Neural crest cell (in vitro differentiated cells): ENCODE results near the gene SPRED3. TPM values are rescaled to one million over a fixed set of nuclear protein-coding genes. Genes with fewer than 3 reads are reported as not detected.

Source experiments
- DNase-seq: peaks from one replicate; pipeline ENCODE4 v3.0.0; 2021; ENCODE audit warnings: low read depth, mixed read lengths, low spot score
- H3K27ac Mint-ChIP-seq: one replicate; pipeline ENCODE4 v1.8.0; 2021; ENCODE audit warnings: mild to moderate bottlenecking, mixed read lengths; ENCODE audit not compliant: unreplicated experiment
- H3K27me3 Mint-ChIP-seq: 2 replicates; pipeline ENCODE4 v1.8.0; 2021; ENCODE audit warnings: low read depth, mild to moderate bottlenecking, mixed read lengths
- H3K36me3 Mint-ChIP-seq: 2 replicates; pipeline ENCODE4 v1.8.0; 2021; ENCODE audit warnings: low read depth, mild to moderate bottlenecking, mixed read lengths
- H3K4me1 Mint-ChIP-seq: 2 replicates; pipeline ENCODE4 v1.8.0; 2021; ENCODE audit warnings: mixed read lengths
- H3K4me3 Mint-ChIP-seq: one replicate; pipeline ENCODE4 v1.8.0; 2021; ENCODE audit warnings: mild to moderate bottlenecking, mixed read lengths
- H3K9me3 Mint-ChIP-seq: 2 replicates; pipeline ENCODE4 v1.8.0; 2021; ENCODE audit warnings: mixed read lengths
- total RNA-seq: library from RNA; stranded (reverse); gene quantifications from 2 replicates; pipeline ENCODE4 v1.2.1, GENCODE V29; 2021
- TF ChIP-seq, protein P1 (sequence below): fragments of 200-600 bp; sonication (generic); conservative IDR thresholded peaks from 2 replicates; pipeline ENCODE4 v1.5.0; 2021; ENCODE audit warnings: antibody characterized with exemption, mild to moderate bottlenecking

Gene SPRED3
- total RNA-seq, 1 donor from 2014 or later, result 12.0 TPM

DNA sequence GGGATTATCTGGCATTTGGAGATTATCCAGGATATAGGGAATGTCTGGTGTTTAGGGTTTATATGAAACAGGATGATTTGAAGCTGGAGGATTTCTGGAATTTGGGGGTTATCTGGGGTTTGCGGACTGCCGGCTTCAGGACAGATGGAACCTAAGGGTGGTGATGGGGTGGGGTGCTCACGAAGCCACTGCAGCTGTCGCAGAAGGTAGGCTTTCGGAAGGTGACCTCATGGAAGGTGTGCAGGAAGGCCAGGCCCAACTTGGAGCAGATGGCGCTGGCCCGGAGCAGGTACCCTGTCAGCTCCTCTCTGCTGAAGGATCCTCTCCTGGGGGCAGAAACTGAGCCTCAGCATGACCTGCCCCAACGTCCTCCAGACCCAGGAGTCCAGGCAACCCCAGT is 24.0 kb downstream of the SPRED3 start:
- Mint-ChIP-seq H3K4me1 (peaks cover 5% of the 10 kb centered on the region), H3K27ac (no peak overlapping the region), H3K9me3 (no peaks in the 10 kb centered on the region), H3K27me3 (peaks cover 9% of the 10 kb centered on the region), H3K4me3 (no peak overlapping the region), H3K36me3 (no peaks in the 10 kb centered on the region)
- DNase-seq, result no peak
- TF ChIP-seq, protein P1, sequence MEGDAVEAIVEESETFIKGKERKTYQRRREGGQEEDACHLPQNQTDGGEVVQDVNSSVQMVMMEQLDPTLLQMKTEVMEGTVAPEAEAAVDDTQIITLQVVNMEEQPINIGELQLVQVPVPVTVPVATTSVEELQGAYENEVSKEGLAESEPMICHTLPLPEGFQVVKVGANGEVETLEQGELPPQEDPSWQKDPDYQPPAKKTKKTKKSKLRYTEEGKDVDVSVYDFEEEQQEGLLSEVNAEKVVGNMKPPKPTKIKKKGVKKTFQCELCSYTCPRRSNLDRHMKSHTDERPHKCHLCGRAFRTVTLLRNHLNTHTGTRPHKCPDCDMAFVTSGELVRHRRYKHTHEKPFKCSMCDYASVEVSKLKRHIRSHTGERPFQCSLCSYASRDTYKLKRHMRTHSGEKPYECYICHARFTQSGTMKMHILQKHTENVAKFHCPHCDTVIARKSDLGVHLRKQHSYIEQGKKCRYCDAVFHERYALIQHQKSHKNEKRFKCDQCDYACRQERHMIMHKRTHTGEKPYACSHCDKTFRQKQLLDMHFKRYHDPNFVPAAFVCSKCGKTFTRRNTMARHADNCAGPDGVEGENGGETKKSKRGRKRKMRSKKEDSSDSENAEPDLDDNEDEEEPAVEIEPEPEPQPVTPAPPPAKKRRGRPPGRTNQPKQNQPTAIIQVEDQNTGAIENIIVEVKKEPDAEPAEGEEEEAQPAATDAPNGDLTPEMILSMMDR, result no peak

GRCh38 chr19:38412961-38413360 is 24.5 kb downstream of the SPRED3 start:
- Mint-ChIP-seq H3K4me3 (no peak overlapping the region), H3K27me3 (peaks cover 14% of the 10 kb centered on the region), H3K27ac (no peak overlapping the region), H3K9me3 (no peaks in the 10 kb centered on the region), H3K36me3 (no peaks in the 10 kb centered on the region), H3K4me1 (peaks cover 10% of the 10 kb centered on the region)
- no peak for DNase-seq
- TF ChIP-seq, protein P1, result no peak

GRCh38 chr19:38413416-38413815 is 24.9 kb downstream of the SPRED3 start:
- H3K36me3 Mint-ChIP-seq, result no peaks in the 10 kb centered on the region
- H3K9me3 Mint-ChIP-seq, result no peaks in the 10 kb centered on the region
- TF ChIP-seq, protein P1, result no peak
- peaks cover 15% of the 10 kb centered on the region for H3K27me3 Mint-ChIP-seq
- H3K4me1 Mint-ChIP-seq, result peaks cover 12% of the 10 kb centered on the region
- H3K27ac Mint-ChIP-seq, result no peak overlapping the region
- H3K4me3 Mint-ChIP-seq, result no peak overlapping the region
- DNase-seq, result no peak

DNA sequence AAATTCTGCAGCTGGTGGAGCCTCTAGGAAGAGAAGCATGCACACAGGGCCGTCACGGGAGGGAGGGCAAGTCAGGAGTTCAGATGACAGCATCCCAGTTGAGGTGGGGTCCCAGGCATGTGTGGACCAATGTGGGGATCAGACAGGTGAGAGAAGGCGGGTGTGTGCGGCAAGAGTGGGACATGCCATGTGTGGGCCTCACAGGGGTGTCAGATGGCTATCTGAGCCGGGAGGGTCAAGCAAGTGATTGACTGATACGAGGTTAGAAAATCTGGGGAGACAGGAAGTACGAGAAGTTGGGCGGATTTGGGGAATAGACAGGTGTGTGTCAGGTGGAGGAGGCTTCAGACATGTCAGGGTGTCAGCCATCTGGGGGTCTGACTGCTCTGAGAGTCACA is 28.6 kb downstream of the SPRED3 start:
- H3K36me3 Mint-ChIP-seq, result no peaks in the 10 kb centered on the region
- peaks cover 12% of the 10 kb centered on the region for H3K4me1 Mint-ChIP-seq
- no peak for DNase-seq
- H3K4me3 Mint-ChIP-seq, result peak overlapping the region; percentile 83
- TF ChIP-seq, protein P1, result no peak
- H3K27me3 Mint-ChIP-seq, result peaks cover 28% of the 10 kb centered on the region
- no peak overlapping the region for H3K27ac Mint-ChIP-seq
- H3K9me3 Mint-ChIP-seq, result no peaks in the 10 kb centered on the region

GRCh38 chr19:38417544-38418506 is 29.3 kb downstream of the SPRED3 start:
- Mint-ChIP-seq H3K27ac (no peak overlapping the region), H3K9me3 (no peaks in the 10 kb centered on the region), H3K4me1 (peaks cover 12% of the 10 kb centered on the region), H3K27me3 (peaks cover 28% of the 10 kb centered on the region), H3K36me3 (no peaks in the 10 kb centered on the region), H3K4me3 (peak overlapping the region; percentile 83)
- TF ChIP-seq, protein P1, result peak; percentile 43
- DNase-seq, result peak; percentile 46
